Measurements from ENCODE around the gene PLEKHG7.

DNA sequence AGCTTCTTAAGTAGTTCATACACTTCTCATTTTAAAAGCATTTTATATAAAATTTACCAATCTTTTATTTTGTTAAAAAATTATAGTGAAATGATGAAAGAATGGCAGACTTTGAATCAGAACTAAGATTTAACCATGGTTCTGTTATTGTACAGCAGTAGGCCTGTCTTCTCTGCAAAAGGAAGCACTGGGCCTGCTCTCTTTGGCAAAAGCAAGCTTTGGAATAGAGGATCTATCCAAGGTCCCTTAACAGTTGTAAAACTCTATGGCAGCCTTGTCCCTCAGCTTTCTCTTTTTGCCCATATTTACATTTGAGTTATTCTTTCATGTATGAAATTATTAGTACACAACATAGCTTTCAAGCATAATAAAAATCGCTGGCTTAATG is 82.8 kb downstream of the PLEKHG7 start:
- no peak for TF ChIP-seq SIX5 (IDR thresholded peaks at IDR 0.05; ENCODE audit: borderline replicate concordance in 1 of 2, insufficient read depth in 1 of 2, low read depth in 1 of 2, low read length in 2 of 2)
- no peak for TF ChIP-seq ZNF707 (CRISPR knock-in tag; conservative IDR thresholded peaks at IDR 0.05)
- no peak for TF ChIP-seq ZHX1 (conservative IDR thresholded peaks at IDR 0.05; ENCODE audit: low read length)
- TF ChIP-seq TCF7 (IDR thresholded peaks at IDR 0.05; ENCODE audit: borderline replicate concordance), result no peak
- no peak for TF ChIP-seq FIP1L1 (IDR thresholded peaks at IDR 0.05; ENCODE audit: low read depth, low read length, poor library complexity, severe bottlenecking)
- TF ChIP-seq FOXJ3 (CRISPR knock-in tag; IDR thresholded peaks at IDR 0.05), result no peak
- TF ChIP-seq, protein P1, sequence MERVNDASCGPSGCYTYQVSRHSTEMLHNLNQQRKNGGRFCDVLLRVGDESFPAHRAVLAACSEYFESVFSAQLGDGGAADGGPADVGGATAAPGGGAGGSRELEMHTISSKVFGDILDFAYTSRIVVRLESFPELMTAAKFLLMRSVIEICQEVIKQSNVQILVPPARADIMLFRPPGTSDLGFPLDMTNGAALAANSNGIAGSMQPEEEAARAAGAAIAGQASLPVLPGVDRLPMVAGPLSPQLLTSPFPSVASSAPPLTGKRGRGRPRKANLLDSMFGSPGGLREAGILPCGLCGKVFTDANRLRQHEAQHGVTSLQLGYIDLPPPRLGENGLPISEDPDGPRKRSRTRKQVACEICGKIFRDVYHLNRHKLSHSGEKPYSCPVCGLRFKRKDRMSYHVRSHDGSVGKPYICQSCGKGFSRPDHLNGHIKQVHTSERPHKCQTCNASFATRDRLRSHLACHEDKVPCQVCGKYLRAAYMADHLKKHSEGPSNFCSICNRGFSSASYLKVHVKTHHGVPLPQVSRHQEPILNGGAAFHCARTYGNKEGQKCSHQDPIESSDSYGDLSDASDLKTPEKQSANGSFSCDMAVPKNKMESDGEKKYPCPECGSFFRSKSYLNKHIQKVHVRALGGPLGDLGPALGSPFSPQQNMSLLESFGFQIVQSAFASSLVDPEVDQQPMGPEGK (CRISPR knock-in tag; IDR thresholded peaks at IDR 0.05; ENCODE audit: borderline replicate concordance), result no peak
- no peak for TF ChIP-seq ZNF217 (CRISPR knock-in tag; IDR thresholded peaks at IDR 0.05)
- TF ChIP-seq, protein P2, sequence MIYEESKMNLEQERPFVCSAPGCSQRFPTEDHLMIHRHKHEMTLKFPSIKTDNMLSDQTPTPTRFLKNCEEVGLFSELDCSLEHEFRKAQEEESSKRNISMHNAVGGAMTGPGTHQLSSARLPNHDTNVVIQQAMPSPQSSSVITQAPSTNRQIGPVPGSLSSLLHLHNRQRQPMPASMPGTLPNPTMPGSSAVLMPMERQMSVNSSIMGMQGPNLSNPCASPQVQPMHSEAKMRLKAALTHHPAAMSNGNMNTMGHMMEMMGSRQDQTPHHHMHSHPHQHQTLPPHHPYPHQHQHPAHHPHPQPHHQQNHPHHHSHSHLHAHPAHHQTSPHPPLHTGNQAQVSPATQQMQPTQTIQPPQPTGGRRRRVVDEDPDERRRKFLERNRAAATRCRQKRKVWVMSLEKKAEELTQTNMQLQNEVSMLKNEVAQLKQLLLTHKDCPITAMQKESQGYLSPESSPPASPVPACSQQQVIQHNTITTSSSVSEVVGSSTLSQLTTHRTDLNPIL (CRISPR knock-in tag; IDR thresholded peaks at IDR 0.05), result no peak
- no peak for TF ChIP-seq ZNF347 (CRISPR knock-in tag; IDR thresholded peaks at IDR 0.05; ENCODE audit: low read depth)
- TF ChIP-seq FOS (IDR thresholded peaks at IDR 0.05; ENCODE audit: extremely low read depth, insufficient read length), result no peak
- TF ChIP-seq SP2 (IDR thresholded peaks at IDR 0.05; ENCODE audit: extremely low read depth, low read depth, low read length, poor library complexity, severe bottlenecking), result no peak
- no peak for TF ChIP-seq CTCF (IDR thresholded peaks at IDR 0.05 in 2 of 3, conservative IDR thresholded peaks at IDR 0.05 in 1 of 3; ENCODE audit: insufficient read depth in 2 of 3, low read depth in 1 of 3, low read length in 3 of 3)
